Activated naive CD8-positive, alpha-beta T cell treated with anti-CD3 and anti-CD28 coated beads for 36 hours (primary cell): ENCODE results near the gene CAMK2A. TPM values are rescaled to one million over a fixed set of nuclear protein-coding genes. Genes with fewer than 3 reads are reported as not detected.

ENCODE experiments used
- DNase-seq: peaks from one replicate; pipeline ENCODE4 v3.0.0; 2021
- H3K27ac Mint-ChIP-seq: one replicate; pipeline ENCODE4 v1.8.0; 2022; ENCODE audit warnings: mild to moderate bottlenecking, moderate library complexity, mixed read lengths
- H3K27me3 Mint-ChIP-seq: one replicate; pipeline ENCODE4 v1.8.0; 2022; ENCODE audit warnings: mild to moderate bottlenecking, mixed read lengths
- H3K36me3 Mint-ChIP-seq: one replicate; pipeline ENCODE4 v1.8.0; 2021; ENCODE audit warnings: mild to moderate bottlenecking, mixed read lengths
- H3K4me1 Mint-ChIP-seq: one replicate; pipeline ENCODE4 v1.8.0; 2021; ENCODE audit warnings: mixed read lengths
- H3K4me3 Mint-ChIP-seq: one replicate; pipeline ENCODE4 v1.8.0; 2022; ENCODE audit warnings: mild to moderate bottlenecking, moderate library complexity, mixed read lengths
- H3K9me3 Mint-ChIP-seq: one replicate; pipeline ENCODE4 v1.8.0; 2022; ENCODE audit warnings: mixed read lengths
- total RNA-seq, 2 experiments: library from RNA; stranded (reverse); gene quantifications; one replicate each; pipeline ENCODE4 v1.2.3, GENCODE V29; 2021

CAMK2A gene
- total RNA-seq, 2 experiments from 2014 or later: not detected

DNA sequence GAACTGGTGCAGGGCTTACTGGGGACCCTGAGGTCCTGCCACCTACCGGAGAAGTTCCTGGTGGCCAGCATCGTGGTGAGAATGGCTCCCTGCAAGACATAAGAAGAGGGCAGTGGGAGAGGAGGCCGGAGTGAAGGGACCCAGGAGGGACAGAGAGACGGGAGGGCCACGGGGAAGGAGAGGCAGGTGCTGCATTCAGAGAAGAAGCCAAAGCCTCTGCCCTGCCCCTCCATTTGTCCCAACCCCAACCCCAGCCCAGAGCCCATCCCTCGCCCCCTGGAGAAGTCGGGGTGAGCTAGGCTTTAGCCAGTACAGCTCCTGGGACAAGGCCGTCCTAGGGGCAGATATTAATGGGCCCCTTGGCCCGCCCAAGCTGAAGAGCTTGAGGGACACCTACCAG is 41.8 kb downstream of the CAMK2A start:
- Mint-ChIP-seq H3K9me3 (no peaks in the 10 kb centered on the region), H3K4me3 (no peak overlapping the region), H3K4me1 (no peaks in the 10 kb centered on the region), H3K36me3 (no peaks in the 10 kb centered on the region), H3K27me3 (no peaks in the 10 kb centered on the region), H3K27ac (no peak overlapping the region)
- no peak for DNase-seq

DNA sequence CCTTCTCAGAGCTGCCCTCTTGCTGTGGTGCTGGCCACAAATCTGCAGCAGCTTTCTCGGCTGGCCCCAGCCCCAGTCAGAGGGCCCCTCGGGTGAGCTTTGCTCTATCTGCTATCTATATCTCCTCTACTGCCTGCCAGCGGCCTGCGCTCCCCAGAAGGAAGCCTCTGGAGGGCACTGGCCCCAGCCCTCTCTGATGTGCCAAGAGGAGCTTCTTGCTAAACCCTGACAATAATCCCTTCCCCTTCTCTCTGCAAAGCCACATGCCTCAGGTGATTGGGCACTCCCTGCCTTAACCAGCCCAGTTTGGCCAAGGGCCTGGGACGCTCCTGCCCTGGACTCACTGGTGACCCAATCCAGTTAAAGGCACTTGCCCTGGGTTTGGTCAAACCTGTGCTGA is 42.7 kb downstream of the CAMK2A start:
- H3K36me3 Mint-ChIP-seq: no peaks in the 10 kb centered on the region
- no peak overlapping the region for H3K27ac Mint-ChIP-seq
- no peak for DNase-seq

DNA sequence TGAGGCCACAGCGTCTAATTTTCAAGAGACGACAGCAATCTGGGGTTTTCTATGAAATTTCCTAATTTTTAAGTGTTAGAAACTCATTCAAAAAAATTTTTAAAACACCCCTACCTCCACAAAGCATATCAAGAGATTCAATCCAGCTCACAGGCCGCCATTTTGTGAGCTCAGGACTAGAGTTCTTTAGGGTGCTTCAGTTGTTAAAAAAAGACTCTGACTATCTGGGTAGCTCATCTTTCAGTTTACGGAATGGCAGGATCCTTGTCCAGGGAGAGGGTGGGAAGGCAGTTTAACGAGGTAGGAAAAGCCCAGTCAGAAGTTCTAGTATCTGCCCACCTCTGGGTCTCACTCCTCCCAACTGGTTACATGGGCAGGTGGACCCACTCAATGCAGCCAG is 43.1 kb downstream of the CAMK2A start:
- no peak overlapping the region for H3K27ac Mint-ChIP-seq
- H3K36me3 Mint-ChIP-seq: no peaks in the 10 kb centered on the region
- no peak overlapping the region for H3K4me3 Mint-ChIP-seq
- DNase-seq: no peak
- no peaks in the 10 kb centered on the region for H3K9me3 Mint-ChIP-seq
- H3K27me3 Mint-ChIP-seq: no peaks in the 10 kb centered on the region
- no peaks in the 10 kb centered on the region for H3K4me1 Mint-ChIP-seq

More for the DNA sequence above, 42.7 kb downstream of the CAMK2A start:
- H3K4me1 Mint-ChIP-seq: no peaks in the 10 kb centered on the region
- no peak overlapping the region for H3K4me3 Mint-ChIP-seq
- H3K27me3 Mint-ChIP-seq: no peaks in the 10 kb centered on the region
- H3K9me3 Mint-ChIP-seq: no peaks in the 10 kb centered on the region

DNA sequence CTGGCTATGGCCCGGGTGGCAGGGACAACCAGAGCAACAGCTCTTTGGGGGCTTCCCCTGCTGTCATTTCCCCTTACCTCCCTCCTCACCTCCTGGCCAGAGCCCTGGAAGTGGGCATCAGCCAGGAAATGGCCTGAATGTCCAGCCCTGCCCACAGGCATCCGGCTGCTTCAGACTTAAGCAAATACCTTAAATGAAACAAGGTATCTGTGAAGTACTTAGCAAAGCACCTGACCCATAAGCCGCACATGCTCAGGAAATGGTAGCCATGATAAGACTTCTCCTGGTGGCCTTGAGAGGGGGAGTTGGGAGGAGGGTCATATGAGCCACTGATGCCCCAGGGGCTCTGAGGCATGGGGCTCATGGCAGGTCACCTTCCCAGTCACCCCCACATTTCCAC is 43.8 kb downstream of the CAMK2A start:
- Mint-ChIP-seq H3K27ac (no peak overlapping the region), H3K27me3 (no peaks in the 10 kb centered on the region), H3K4me3 (no peak overlapping the region), H3K4me1 (no peaks in the 10 kb centered on the region), H3K9me3 (no peaks in the 10 kb centered on the region), H3K36me3 (no peaks in the 10 kb centered on the region)
- DNase-seq: no peak

DNA sequence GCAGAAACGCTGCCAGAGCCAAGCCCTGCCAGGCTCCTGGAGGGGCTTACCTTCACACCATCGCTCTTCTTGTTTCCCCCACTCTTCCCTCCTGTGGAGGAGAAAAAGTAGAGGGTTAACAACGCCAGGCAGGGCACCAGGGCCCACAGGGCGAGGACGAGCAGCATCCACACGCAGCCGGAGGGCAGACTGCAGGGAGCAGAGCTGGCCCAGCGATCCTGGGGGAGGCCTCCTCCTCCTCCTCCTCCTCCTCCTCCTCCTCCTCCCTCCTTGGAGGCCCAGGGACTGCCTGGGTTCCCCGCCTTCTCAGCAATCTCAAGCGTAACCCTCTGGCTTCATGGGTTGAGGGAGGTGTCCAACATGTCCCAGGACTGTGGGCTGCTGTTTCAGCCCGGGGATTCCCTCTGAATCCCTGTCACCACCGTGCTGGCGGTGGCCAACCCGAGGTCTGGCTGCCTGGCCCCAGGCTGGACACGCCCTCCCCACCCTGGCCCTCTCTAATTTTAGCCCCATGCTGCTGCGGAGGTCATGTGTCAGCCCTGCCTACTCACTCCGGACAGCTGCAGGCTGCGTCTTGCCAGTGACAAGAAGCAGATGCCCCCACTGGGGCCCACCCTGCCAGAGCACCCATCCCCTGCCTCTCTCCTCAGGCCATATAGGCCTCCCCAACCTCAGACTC is 44.3 kb downstream of the CAMK2A start:
- no peak overlapping the region for H3K4me3 Mint-ChIP-seq
- H3K36me3 Mint-ChIP-seq: no peaks in the 10 kb centered on the region
- H3K27ac Mint-ChIP-seq: no peak overlapping the region
- no peaks in the 10 kb centered on the region for H3K27me3 Mint-ChIP-seq
- no peaks in the 10 kb centered on the region for H3K4me1 Mint-ChIP-seq
- no peak for DNase-seq
- H3K9me3 Mint-ChIP-seq: no peaks in the 10 kb centered on the region

DNA sequence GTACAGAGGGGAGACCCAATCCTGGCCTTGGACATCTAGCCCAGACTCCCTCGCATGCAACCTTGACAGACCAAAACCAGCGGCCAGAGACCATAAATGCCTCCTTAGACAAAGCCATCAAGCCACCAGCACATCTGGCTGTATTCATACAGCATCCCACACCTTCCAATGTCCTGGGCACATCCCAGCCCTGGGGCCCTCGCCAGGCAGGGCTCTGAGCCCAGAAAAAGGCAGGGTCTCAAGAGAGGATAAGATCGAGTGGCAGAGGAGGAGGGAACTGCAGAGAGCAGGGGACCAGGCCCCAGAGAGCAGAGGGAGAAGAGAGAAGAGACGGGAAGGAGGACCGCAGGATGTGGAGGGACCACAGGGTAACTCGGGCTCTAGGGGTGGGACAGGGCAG is 45.4 kb downstream of the CAMK2A start:
- Mint-ChIP-seq H3K4me1 (no peaks in the 10 kb centered on the region), H3K27ac (no peak overlapping the region), H3K9me3 (no peaks in the 10 kb centered on the region), H3K27me3 (no peaks in the 10 kb centered on the region), H3K36me3 (no peaks in the 10 kb centered on the region), H3K4me3 (no peak overlapping the region)
- DNase-seq: no peak

DNA sequence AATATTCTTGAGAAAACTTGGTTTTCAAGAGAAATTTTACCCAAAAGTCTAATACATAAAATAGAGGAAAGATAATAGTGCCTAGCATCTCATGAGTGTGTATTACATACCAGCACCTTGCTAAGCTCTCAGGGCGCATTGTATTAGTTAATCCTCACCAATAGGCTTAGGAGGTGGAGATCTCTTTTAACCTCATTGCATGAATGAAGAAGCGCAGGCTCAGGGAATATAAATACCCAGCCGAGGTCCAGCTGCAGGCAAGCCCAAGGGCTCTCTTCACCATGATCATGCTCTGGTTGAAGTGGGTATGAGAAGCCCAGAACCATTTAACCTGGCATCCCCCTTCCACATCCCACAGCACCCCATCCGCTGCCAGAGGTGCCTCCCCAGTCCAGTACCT is 46.0 kb downstream of the CAMK2A start:
- no peaks in the 10 kb centered on the region for H3K36me3 Mint-ChIP-seq
- H3K27me3 Mint-ChIP-seq: no peaks in the 10 kb centered on the region
- no peaks in the 10 kb centered on the region for H3K9me3 Mint-ChIP-seq
- DNase-seq: no peak
- H3K27ac Mint-ChIP-seq: no peak overlapping the region
- H3K4me3 Mint-ChIP-seq: no peak overlapping the region
- H3K4me1 Mint-ChIP-seq: no peaks in the 10 kb centered on the region

DNA sequence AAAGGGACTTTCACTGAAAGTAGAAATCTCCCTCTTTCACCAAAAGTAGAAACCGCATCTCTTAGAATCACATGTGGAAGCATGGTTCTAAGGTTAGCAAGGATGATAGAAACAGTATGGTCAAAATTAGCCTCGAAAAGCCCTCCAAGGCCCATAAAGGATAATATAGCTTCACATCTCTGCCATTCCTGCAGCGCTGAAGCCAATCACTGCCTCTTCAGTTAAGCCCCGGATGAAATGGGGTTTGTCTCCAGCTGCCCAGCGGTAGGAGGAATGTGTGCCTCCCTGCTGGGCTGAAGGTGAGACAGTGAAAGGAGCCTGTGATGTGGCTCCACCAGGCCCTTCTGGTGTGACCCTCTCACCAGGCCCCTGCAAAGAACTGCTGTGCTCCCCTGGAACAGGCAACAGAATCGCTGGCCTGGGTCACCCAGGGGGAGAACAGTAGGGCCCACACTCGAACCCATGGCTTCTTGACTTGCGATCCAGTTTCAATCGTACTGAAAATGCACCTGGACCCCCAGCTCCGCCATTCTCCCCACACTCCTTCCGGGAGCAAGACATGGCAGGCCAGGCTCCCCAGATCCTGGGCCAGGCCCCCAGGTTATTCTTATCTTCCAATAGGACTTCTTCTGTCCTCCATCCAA is 47.2 kb downstream of the CAMK2A start:
- H3K4me3 Mint-ChIP-seq: no peak overlapping the region
- no peak overlapping the region for H3K27ac Mint-ChIP-seq
- H3K36me3 Mint-ChIP-seq: no peaks in the 10 kb centered on the region
- DNase-seq: no peak
- no peaks in the 10 kb centered on the region for H3K9me3 Mint-ChIP-seq
- no peaks in the 10 kb centered on the region for H3K27me3 Mint-ChIP-seq
- no peaks in the 10 kb centered on the region for H3K4me1 Mint-ChIP-seq

DNA sequence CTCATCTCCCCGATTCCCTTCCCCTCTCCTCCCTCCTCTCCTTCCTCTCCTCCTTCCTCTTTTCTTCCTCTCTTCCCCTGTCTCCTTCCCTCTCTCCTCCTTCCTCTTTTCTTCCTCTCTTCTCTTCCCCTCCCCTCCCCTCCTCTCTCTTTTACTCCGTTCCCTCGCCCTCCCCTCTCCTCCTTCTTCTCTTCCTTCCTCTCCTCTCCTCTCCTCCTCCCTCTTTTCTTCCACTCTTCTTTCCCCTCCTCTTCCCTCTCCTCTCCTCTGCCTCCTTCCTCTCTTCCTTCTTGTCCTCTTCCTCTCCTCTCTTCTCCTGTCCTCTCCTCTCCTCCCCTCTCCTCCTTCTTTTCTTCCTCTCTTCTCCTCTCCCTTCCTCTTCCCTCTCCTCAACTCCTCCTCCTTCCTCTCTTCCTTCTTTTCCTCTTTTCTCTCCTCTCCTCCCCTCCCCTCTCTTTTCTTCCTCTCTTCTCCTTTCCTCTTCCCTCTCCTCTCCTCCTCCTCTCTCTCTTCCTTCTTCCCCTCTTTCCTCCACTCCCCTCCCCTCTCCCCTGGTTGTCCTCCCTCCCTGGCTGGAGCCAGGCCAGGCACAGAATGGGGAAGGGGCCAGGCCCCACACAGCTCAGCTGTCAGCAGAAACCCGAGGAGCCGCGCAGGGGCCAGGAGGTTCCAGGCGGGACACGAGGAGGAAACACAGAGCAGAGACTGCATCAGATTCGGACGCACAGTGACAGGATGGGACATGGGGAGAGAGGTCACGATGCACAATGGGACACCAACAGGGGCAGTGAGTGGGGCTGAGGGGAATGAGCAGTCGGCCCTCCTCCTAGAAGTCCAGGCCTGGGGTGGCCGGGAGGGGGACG is 48.0 kb downstream of the CAMK2A start:
- no peaks in the 10 kb centered on the region for H3K4me1 Mint-ChIP-seq
- H3K27me3 Mint-ChIP-seq: no peaks in the 10 kb centered on the region
- no peak overlapping the region for H3K27ac Mint-ChIP-seq
- DNase-seq: no peak
- no peaks in the 10 kb centered on the region for H3K9me3 Mint-ChIP-seq
- no peak overlapping the region for H3K4me3 Mint-ChIP-seq
- no peaks in the 10 kb centered on the region for H3K36me3 Mint-ChIP-seq

DNA sequence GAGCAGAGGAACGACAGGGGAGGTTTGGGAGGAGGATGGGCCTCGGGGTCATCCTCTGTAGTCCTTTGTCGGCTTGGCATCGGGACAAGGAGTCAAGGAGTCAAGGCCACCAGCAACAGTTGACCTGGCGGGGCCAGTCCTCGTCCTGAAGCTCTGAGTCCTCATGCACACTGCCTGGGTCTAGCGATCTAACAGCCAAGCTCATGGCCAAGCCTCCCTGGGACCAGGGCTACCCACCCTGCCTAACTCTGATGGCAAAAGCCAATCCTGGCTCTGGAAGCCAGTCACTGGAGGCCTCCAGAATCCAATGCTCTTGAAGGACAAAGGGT is 49.8 kb downstream of the CAMK2A start:
- DNase-seq: no peak
- H3K27ac Mint-ChIP-seq: no peak overlapping the region
- no peak overlapping the region for H3K4me3 Mint-ChIP-seq
- H3K9me3 Mint-ChIP-seq: no peaks in the 10 kb centered on the region
- H3K4me1 Mint-ChIP-seq: no peaks in the 10 kb centered on the region
- H3K36me3 Mint-ChIP-seq: no peaks in the 10 kb centered on the region
- no peaks in the 10 kb centered on the region for H3K27me3 Mint-ChIP-seq

DNA sequence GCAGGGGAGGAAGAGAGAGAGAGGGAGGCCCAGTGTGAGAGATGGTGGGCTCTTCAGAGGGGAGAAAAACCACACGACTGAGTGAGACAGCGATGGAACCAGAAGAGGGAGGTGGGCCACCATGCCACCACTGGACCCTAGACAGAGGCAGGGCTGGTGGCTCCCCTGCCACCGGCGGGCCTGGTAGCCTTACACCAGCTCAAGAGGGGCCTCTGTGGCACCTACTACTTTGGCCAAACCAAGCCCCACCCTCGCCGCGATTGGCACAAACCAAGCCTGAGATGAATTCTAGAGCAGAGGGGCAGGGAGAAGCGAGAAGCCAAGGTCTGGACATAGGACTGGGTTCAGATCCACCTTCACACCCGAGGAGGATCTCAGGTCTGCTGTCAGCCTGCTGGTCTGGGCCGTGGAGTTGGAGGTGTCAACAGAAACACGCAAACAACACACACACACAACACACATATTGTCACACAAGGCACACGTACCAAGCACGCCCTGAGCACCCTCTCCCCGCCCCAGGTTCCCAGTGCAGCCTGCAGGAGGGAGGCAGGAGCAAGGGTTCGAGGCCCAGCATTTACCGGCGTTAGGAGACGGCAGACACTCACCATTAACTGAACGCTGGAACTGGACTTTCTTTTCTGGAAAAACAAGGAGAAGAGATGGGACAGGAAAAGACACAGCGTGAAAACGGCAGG is 50.3 kb downstream of the CAMK2A start:
- Mint-ChIP-seq H3K27ac (no peak overlapping the region), H3K36me3 (no peaks in the 10 kb centered on the region), H3K4me3 (no peak overlapping the region), H3K4me1 (no peaks in the 10 kb centered on the region), H3K9me3 (no peaks in the 10 kb centered on the region), H3K27me3 (no peaks in the 10 kb centered on the region)
- DNase-seq: no peak

DNA sequence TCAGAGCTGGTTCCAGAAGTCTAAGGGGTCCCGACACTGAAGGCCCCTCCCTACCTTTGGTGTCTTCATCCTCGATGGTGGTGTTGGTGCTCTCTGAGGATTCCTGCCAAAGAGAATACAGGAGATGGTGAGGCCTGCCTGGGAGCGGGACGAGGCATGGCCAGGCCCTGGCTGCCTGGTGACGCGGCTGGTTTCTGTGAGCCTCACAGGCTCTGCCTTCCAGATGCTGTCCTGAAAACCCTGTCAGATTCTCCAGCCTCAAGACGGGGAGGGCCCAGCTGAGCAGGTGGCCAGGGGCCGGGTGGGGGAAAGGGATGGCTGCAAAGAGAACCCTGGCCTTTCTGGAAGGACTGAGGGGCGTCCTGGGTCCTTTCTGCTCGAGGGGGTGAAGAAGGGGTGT is 50.9 kb downstream of the CAMK2A start:
- no peak for DNase-seq
- H3K9me3 Mint-ChIP-seq: no peaks in the 10 kb centered on the region
- no peaks in the 10 kb centered on the region for H3K4me1 Mint-ChIP-seq
- H3K36me3 Mint-ChIP-seq: no peaks in the 10 kb centered on the region
- no peak overlapping the region for H3K4me3 Mint-ChIP-seq
- no peaks in the 10 kb centered on the region for H3K27me3 Mint-ChIP-seq
- no peak overlapping the region for H3K27ac Mint-ChIP-seq

DNA sequence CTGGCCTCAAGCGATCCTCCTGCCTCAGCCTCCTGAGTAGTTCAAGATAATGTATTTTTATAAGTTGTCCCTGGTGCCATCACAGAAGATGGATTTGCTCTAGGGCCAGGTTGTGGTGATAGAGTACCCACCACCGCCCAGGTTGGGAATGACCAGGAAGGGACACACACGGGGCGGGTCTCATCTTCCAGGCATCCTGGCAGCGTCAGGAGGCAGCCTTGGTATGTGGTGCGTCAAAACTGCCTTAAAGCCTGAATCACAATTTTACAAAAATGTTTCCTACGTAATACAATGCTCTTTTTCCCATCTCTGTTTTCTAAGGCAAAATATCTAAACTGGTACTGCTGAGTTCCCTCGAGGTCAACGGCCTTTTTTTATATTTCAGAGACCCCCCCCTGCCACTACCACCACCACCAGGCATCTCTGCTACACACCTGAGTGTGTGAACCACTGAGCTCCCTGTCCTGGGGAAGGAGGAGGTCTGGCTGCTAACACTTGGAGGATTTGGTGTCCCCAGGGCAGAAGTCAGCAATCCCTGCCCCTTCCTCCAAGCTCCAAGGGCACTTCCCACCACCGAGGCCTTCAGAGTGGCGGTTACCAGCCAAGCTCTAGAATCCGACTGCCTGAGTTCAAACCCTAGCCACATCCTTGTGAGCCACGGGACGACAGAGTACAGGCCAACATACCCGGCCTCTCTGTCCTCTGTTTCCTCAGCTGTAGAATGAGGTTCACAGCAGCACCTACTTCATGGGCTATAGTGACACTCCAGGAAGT is 52.4 kb downstream of the CAMK2A start:
- no peaks in the 10 kb centered on the region for H3K4me1 Mint-ChIP-seq
- no peak overlapping the region for H3K4me3 Mint-ChIP-seq
- no peak for DNase-seq
- H3K36me3 Mint-ChIP-seq: no peaks in the 10 kb centered on the region
- H3K9me3 Mint-ChIP-seq: no peaks in the 10 kb centered on the region
- H3K27me3 Mint-ChIP-seq: no peaks in the 10 kb centered on the region
- no peak overlapping the region for H3K27ac Mint-ChIP-seq

DNA sequence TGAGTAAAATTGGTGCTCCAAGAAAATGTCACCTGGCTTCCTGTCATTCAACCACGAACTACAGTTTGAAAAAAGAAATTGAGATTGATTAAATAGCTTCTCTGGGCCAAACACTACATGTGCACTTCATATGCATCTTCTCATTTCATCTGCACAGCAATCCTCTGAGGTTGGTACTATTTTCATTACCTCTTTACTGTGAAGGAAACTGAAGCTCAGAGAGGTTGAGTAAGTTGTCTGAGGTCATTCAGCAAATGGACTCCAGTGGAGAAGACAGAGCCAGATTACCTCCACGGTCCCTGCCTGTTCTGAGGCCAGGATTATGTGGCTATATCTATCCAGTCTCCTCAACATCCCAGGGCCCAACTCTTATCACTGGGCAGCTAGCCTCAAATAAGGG is 53.3 kb downstream of the CAMK2A start:
- no peak overlapping the region for H3K4me3 Mint-ChIP-seq
- no peaks in the 10 kb centered on the region for H3K9me3 Mint-ChIP-seq
- H3K36me3 Mint-ChIP-seq: no peaks in the 10 kb centered on the region
- no peak for DNase-seq
- H3K27me3 Mint-ChIP-seq: no peaks in the 10 kb centered on the region
- no peaks in the 10 kb centered on the region for H3K4me1 Mint-ChIP-seq
- H3K27ac Mint-ChIP-seq: no peak overlapping the region

DNA sequence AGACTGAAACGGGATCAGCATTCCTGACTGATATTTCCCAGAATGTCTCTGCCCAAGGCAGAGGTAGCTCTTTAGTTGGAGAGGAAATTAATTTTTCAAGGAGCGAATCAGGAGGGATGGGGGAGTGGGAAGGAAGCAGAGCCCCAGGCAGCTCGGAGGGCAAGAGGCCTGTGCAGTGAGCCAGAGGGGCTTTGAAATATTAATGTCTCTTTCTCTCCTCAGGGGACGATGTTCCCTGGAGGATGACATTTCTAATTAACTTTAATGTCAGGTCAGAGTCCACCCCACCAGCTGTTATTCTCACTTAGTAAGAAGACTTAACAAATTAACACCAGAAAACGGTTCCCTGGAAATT is 54.1 kb downstream of the CAMK2A start:
- no peak for DNase-seq
- Mint-ChIP-seq H3K27me3 (no peaks in the 10 kb centered on the region), H3K36me3 (no peaks in the 10 kb centered on the region), H3K4me1 (no peaks in the 10 kb centered on the region), H3K9me3 (no peaks in the 10 kb centered on the region), H3K4me3 (no peak overlapping the region), H3K27ac (no peak overlapping the region)
